HepG2 (cell line): ENCODE data around the gene C9orf43. TPM values are rescaled to one million over a fixed set of nuclear protein-coding genes. Genes with fewer than 3 reads are reported as not detected.

Experiments used
- AHDC1 ChIP-seq: sonication (generic); formaldehyde crosslinking; IDR thresholded peaks from 2 replicates; pipeline ENCODE4 v1.5.1; 2020; ENCODE audit warnings: mild to moderate bottlenecking, missing genetic modification reagents, borderline replicate concordance
- ARID4A ChIP-seq: sonication (generic); formaldehyde crosslinking; IDR thresholded peaks from 2 replicates; pipeline ENCODE4 v1.5.0; 2020; ENCODE audit warnings: mild to moderate bottlenecking, missing genetic modification reagents, borderline replicate concordance
- HNF4G ChIP-seq, 2 experiments: sonication (generic) in 1 of 2; formaldehyde crosslinking in 1 of 2; IDR thresholded peaks; 2 replicates each; pipeline versions ENCODE4 v1.4.0 to v1.6.1; 2011 to 2020; ENCODE audit warnings: borderline replicate concordance in 2 of 2, low read depth in 2 of 2, mild to moderate bottlenecking in 2 of 2, low read length in 1 of 2, missing genetic modification reagents in 1 of 2, moderate library complexity in 1 of 2
- KDM6A ChIP-seq: IDR thresholded peaks from 2 replicates; pipeline ENCODE4 v1.6.1; 2016; ENCODE audit warnings: low read depth
- MXD4 ChIP-seq: IDR thresholded peaks from 2 replicates; pipeline ENCODE4 v1.6.1; 2016; ENCODE audit warnings: mild to moderate bottlenecking, missing biosample characterization, missing genetic modification reagents
- MXI1 ChIP-seq: IDR thresholded peaks from 3 replicates; pipeline ENCODE4 v1.6.1; 2012; ENCODE audit warnings: low read depth, low read length, inconsistent platforms, borderline replicate concordance
- MYNN ChIP-seq: sonication (generic); formaldehyde crosslinking; IDR thresholded peaks from 2 replicates; pipeline ENCODE4 v1.4.0; 2020; ENCODE audit warnings: mild to moderate bottlenecking, low read depth, missing genetic modification reagents
- NR2F1 ChIP-seq, 2 experiments: fragments of 450-650 bp in 1 of 2; formaldehyde crosslinking in 1 of 2; IDR thresholded peaks; 2 replicates each; pipeline versions ENCODE4 v1.5.0 to v1.6.1; 2016 to 2020; ENCODE audit warnings: mild to moderate bottlenecking in 1 of 2, missing compliant biosample characterization in 1 of 2, missing genetic modification reagents in 1 of 2, moderate library complexity in 1 of 2
- RCOR2 ChIP-seq: IDR thresholded peaks from 2 replicates; pipeline ENCODE4 v1.6.1; 2016; ENCODE audit warnings: missing biosample characterization, missing genetic modification reagents
- SIX1 ChIP-seq: sonication (generic); formaldehyde crosslinking; IDR thresholded peaks from 2 replicates; pipeline ENCODE4 v1.4.0; 2020; ENCODE audit warnings: missing genetic modification reagents, borderline replicate concordance
- THAP11 ChIP-seq: IDR thresholded peaks from 2 replicates; pipeline ENCODE4 v1.6.1; 2016; ENCODE audit warnings: missing biosample characterization, missing genetic modification reagents
- ZIK1 ChIP-seq: sonication (generic); formaldehyde crosslinking; IDR thresholded peaks from 2 replicates; pipeline ENCODE4 v1.5.0; 2020; ENCODE audit warnings: mild to moderate bottlenecking, low read depth, missing genetic modification reagents, borderline replicate concordance
- ZNF281 ChIP-seq: sonication (generic); formaldehyde crosslinking; IDR thresholded peaks from 2 replicates; pipeline ENCODE4 v1.4.0; 2020; ENCODE audit warnings: missing genetic modification reagents, borderline replicate concordance
- ZNF7 ChIP-seq: IDR thresholded peaks from 2 replicates; pipeline ENCODE4 v1.6.1; 2016; ENCODE audit warnings: missing biosample characterization, missing genetic modification reagents
- polyA plus RNA-seq, 8 experiments: library from polyadenylated mRNA; depleted of rRNA in 3 of 8; stranded (reverse) in 7 of 8; unstranded in 1 of 8; fragments of >200 nt; fragmentation: Illumina TruSeq in 4 of 8; extraction: Trizol in 4 of 8; gene quantifications; 2 replicates each; pipeline versions ENCODE4 v1.2.1 to v1.2.3, GENCODE V29; 2011 to 2016; ENCODE audit warnings: low read depth in 4 of 8, missing spikeins in 1 of 8, mixed read lengths in 1 of 8; ENCODE audit not compliant: insufficient read depth in 1 of 8
- total RNA-seq, 5 experiments: library from RNA; depleted of rRNA; stranded (reverse); fragments of >200 nt; fragmentation: Illumina TruSeq; extraction: Trizol; gene quantifications; 2 replicates each; pipeline ENCODE4 v1.2.3, GENCODE V29; 2016; ENCODE audit warnings: low read depth in 1 of 5

C9orf43 gene
- total and polyA plus RNA-seq, 2 of the 13 experiments (the other 11 are each of a cell fraction or from before 2014, with no cell fraction given): 0.24 to 0.31 TPM

GRCh38 chr9:113395000-113395861, 15.3 kb upstream of the C9orf43 start (continued):
- TF ChIP-seq ARID4A (CRISPR knock-in tag) (peak; percentile 58; the same call in 1 of the 2 replicates), THAP11 (CRISPR knock-in tag) (peak; percentile 74), MYNN (CRISPR knock-in tag) (no peak), HNF4G (IDR thresholded peaks at IDR 0.05; ENCODE audit: borderline replicate concordance, low read depth, low read length) (peak; percentile 89), HNF4G (CRISPR knock-in tag; IDR thresholded peaks at IDR 0.05; ENCODE audit: borderline replicate concordance, low read depth) (peak; percentile 88), AHDC1 (CRISPR knock-in tag) (peak; percentile 89; the same call in 1 of the 2 replicates), ZNF7 (CRISPR knock-in tag) (peak; percentile 40; the same call in 1 of the 2 replicates), MXD4 (CRISPR knock-in tag) (0 out of 2 replicates have a peak, but pooled peaks have one; percentile 56), RCOR2 (CRISPR knock-in tag) (peak; percentile 94; the same call in 1 of the 2 replicates), NR2F1 (CRISPR knock-in tag; IDR thresholded peaks at IDR 0.05) (peak; percentile 39 to 59; a peak in 3 of 4 replicates), MXI1 (peak; percentile 59; the same call in 1 of the 3 replicates), SIX1 (CRISPR knock-in tag) (peak; percentile 49; the same call in 1 of the 2 replicates), ZNF281 (peak; percentile 54; the same call in 1 of the 2 replicates), ZIK1 (no peak), KDM6A (CRISPR knock-in tag) (peak; percentile 86)
